Measurements from ENCODE around the gene ATP10A.

Gene ATP10A

DNA sequence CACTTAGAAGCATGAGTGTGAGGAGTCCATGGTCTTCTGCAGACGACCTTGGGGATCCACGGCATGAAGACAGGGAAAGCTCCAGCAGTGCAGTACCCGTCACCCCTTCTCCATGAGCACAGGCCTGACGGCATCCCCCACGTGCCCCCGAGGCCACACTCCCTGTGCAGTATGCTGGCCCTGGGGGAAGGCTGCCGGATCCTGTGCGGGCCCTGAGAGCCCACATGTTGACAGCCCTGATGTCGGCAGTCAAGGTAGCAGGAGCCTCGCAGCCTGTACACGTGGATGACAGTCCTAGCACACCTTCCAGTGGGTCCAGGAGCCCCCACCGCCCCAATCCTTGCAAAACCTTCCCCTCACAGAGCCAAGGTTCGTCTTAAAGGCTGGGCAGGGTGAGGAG is 195.3 kb downstream of the ATP10A start:
- no peaks in the 10 kb centered on the region for H3F3A ChIP-seq (ENCODE audit: insufficient read depth, low read length)
- no peaks in the 10 kb centered on the region for H3K9me2 ChIP-seq (replicated peaks; ENCODE audit: insufficient read depth, low read length)
- TF ChIP-seq EZH2phosphoT487 (IDR thresholded peaks at IDR 0.05; ENCODE audit: low read length) (no peak), EZH2 (optimal IDR thresholded peaks at IDR 0.05; ENCODE audit: low read depth, low read length) (no peak)
- TF ChIP-seq, protein P1, sequence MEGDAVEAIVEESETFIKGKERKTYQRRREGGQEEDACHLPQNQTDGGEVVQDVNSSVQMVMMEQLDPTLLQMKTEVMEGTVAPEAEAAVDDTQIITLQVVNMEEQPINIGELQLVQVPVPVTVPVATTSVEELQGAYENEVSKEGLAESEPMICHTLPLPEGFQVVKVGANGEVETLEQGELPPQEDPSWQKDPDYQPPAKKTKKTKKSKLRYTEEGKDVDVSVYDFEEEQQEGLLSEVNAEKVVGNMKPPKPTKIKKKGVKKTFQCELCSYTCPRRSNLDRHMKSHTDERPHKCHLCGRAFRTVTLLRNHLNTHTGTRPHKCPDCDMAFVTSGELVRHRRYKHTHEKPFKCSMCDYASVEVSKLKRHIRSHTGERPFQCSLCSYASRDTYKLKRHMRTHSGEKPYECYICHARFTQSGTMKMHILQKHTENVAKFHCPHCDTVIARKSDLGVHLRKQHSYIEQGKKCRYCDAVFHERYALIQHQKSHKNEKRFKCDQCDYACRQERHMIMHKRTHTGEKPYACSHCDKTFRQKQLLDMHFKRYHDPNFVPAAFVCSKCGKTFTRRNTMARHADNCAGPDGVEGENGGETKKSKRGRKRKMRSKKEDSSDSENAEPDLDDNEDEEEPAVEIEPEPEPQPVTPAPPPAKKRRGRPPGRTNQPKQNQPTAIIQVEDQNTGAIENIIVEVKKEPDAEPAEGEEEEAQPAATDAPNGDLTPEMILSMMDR (IDR thresholded peaks at IDR 0.05; ENCODE audit: low read length), result no peak
- H2AFZ ChIP-seq (ENCODE audit: low read length), result no peak overlapping the region
- H4K20me1 ChIP-seq (ENCODE audit: insufficient read depth, low read length), result no peaks in the 10 kb centered on the region
- no peaks in the 10 kb centered on the region for H3K27me3 ChIP-seq (replicated peaks; ENCODE audit: insufficient read depth, low read length)
- H3K9ac ChIP-seq (ENCODE audit: low read length), result no peak overlapping the region
- no peak overlapping the region for H3K4me3 ChIP-seq (ENCODE audit: low read length)
- no peaks in the 10 kb centered on the region for H3K4me1 ChIP-seq (ENCODE audit: low read length)
- DNase-seq, result no peak
- H3K79me2 ChIP-seq (ENCODE audit: low read length), result no peaks in the 10 kb centered on the region
- no peak overlapping the region for H3K27ac ChIP-seq (ENCODE audit: low read length)
- H3K4me2 ChIP-seq (ENCODE audit: low read depth, low read length), result no peak overlapping the region
- no peaks in the 10 kb centered on the region for H3K36me3 ChIP-seq (replicated peaks; ENCODE audit: insufficient read depth, low read length)
- H3K9me3 ChIP-seq (replicated peaks; ENCODE audit: insufficient read depth, low read length), result no peaks in the 10 kb centered on the region

GRCh38 chr15:25665913-25666312 is 197.2 kb downstream of the ATP10A start:
- Histone ChIP-seq H3K9me2 (replicated peaks; ENCODE audit: insufficient read depth, low read length) (no peaks in the 10 kb centered on the region), H2AFZ (ENCODE audit: low read length) (no peak overlapping the region), H3F3A (ENCODE audit: insufficient read depth, low read length) (no peaks in the 10 kb centered on the region), H3K27ac (ENCODE audit: low read length) (no peak overlapping the region), H3K27me3 (replicated peaks; ENCODE audit: insufficient read depth, low read length) (no peaks in the 10 kb centered on the region), H3K9me3 (replicated peaks; ENCODE audit: insufficient read depth, low read length) (no peaks in the 10 kb centered on the region), H3K4me2 (ENCODE audit: low read depth, low read length) (no peak overlapping the region), H3K4me1 (ENCODE audit: low read length) (no peaks in the 10 kb centered on the region), H3K36me3 (replicated peaks; ENCODE audit: insufficient read depth, low read length) (no peaks in the 10 kb centered on the region), H3K4me3 (ENCODE audit: low read length) (no peak overlapping the region), H3K9ac (ENCODE audit: low read length) (no peak overlapping the region), H3K79me2 (ENCODE audit: low read length) (no peaks in the 10 kb centered on the region), H4K20me1 (ENCODE audit: insufficient read depth, low read length) (no peaks in the 10 kb centered on the region)
- TF ChIP-seq, protein P1 (IDR thresholded peaks at IDR 0.05; ENCODE audit: low read length), result no peak
- TF ChIP-seq EZH2 (optimal IDR thresholded peaks at IDR 0.05; ENCODE audit: low read depth, low read length), result no peak
- DNase-seq, result no peak

DNA sequence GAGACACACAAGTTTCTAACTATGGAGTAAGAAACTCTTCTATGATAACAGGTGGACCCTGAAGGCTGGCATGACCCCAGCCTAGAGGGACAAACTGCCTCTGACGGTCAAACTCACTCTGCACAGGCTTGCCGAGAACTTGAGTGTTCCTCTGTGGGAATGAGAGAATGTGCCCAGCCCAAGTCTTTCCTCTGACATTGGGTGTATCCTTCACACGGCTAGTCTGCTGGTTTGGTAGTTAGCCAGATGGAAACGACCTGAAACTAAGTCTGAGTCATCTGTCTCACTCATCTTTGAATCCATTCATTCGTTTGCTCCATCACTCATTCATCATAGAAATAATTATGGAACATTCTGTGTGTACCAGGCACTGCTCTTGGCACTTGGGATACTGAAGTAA is 198.4 kb downstream of the ATP10A start:
- H2AFZ ChIP-seq (ENCODE audit: low read length), result no peak overlapping the region
- no peaks in the 10 kb centered on the region for H3K27me3 ChIP-seq (replicated peaks; ENCODE audit: insufficient read depth, low read length)
- H3K4me2 ChIP-seq (ENCODE audit: low read depth, low read length), result no peak overlapping the region
- H3K4me1 ChIP-seq (ENCODE audit: low read length), result no peaks in the 10 kb centered on the region
- no peaks in the 10 kb centered on the region for H3K9me2 ChIP-seq (replicated peaks; ENCODE audit: insufficient read depth, low read length)
- H4K20me1 ChIP-seq (ENCODE audit: insufficient read depth, low read length), result no peaks in the 10 kb centered on the region
- no peak overlapping the region for H3K27ac ChIP-seq (ENCODE audit: low read length)
- H3K9ac ChIP-seq (ENCODE audit: low read length), result no peak overlapping the region
- H3F3A ChIP-seq (ENCODE audit: insufficient read depth, low read length), result no peaks in the 10 kb centered on the region
- no peaks in the 10 kb centered on the region for H3K36me3 ChIP-seq (replicated peaks; ENCODE audit: insufficient read depth, low read length)
- no peak for TF ChIP-seq EZH2phosphoT487 (IDR thresholded peaks at IDR 0.05; ENCODE audit: low read length)
- no peak for TF ChIP-seq EZH2 (optimal IDR thresholded peaks at IDR 0.05; ENCODE audit: low read depth, low read length)
- TF ChIP-seq, protein P1 (IDR thresholded peaks at IDR 0.05; ENCODE audit: low read length), result no peak
- H3K9me3 ChIP-seq (replicated peaks; ENCODE audit: insufficient read depth, low read length), result no peaks in the 10 kb centered on the region
- no peak for DNase-seq
- H3K79me2 ChIP-seq (ENCODE audit: low read length), result no peaks in the 10 kb centered on the region
- H3K4me3 ChIP-seq (ENCODE audit: low read length), result no peak overlapping the region

All from MM.1S (cell line).